ENCODE results near the gene CCSER1. TPM values are rescaled to one million over a fixed set of nuclear protein-coding genes. Genes with fewer than 3 reads are reported as not detected.

CCSER1 gene
- total RNA-seq, 1 experiment from 2014 or later, result 0.05 TPM

- H3K4me3 ChIP-seq (ENCODE audit: low read depth in 2 of 2, low read length in 2 of 2), result no peak overlapping the region
- intact Hi-C loops (cut with micrococcal nuclease; ENCODE audit: unreplicated experiment), result no loop called here
- no peaks in the 10 kb centered on the region for H3K36me3 ChIP-seq (ENCODE audit: control insufficient read depth, insufficient read depth, low read length)
- no peak overlapping the region for H3K27ac ChIP-seq (ENCODE audit: low read length)
- in situ Hi-C loops (cut with HindIII; ENCODE audit: low pct_unique_long_range_greater_than_20kb, low sequenced_read_pairs), result no loop called here
- H3K9me3 ChIP-seq (ENCODE audit: control insufficient read depth, insufficient read depth, low read depth, low read length), result no peaks in the 10 kb centered on the region
- POLR2A ChIA-PET, result no interaction called here
- no peak for ATAC-seq
- TF ChIP-seq SIN3A (IDR thresholded peaks at IDR 0.05; ENCODE audit: borderline replicate concordance, insufficient read depth, low read depth, low read length) (no peak), REST (IDR thresholded peaks at IDR 0.05; ENCODE audit: insufficient read depth in 1 of 2, low read depth in 2 of 2, low read length in 1 of 2) (no peak), CTCF (IDR thresholded peaks at IDR 0.05) (no peak), TCF7L2 (IDR thresholded peaks at IDR 0.05; ENCODE audit: low read depth, low read length) (no peak), POLR2AphosphoS5 (IDR thresholded peaks at IDR 0.05; ENCODE audit: low read depth, low read length) (no peak)
- BruUV-seq (replicated peaks), result no TSS peak
- H3K27me3 ChIP-seq (ENCODE audit: control insufficient read depth, insufficient read depth, low read length), result no peaks in the 10 kb centered on the region
- DNase-seq (ENCODE audit: low read depth, low spot score), result no peak
- CTCF ChIA-PET, result no interaction called here
- no peaks in the 10 kb centered on the region for H3K4me1 ChIP-seq (ENCODE audit: control insufficient read depth, insufficient read depth, low read length)
Observed at GRCh38 chr4:91065117-91065516, 937.9 kb downstream of the CCSER1 start.

GRCh38 chr4:91070736-91071135 lies 943.5 kb downstream of the CCSER1 start:
- POLR2A ChIA-PET, result no interaction called here
- CTCF ChIA-PET, result no interaction called here
- intact Hi-C loops (cut with micrococcal nuclease; ENCODE audit: unreplicated experiment), result no loop called here
- BruUV-seq (replicated peaks), result no TSS peak
- H3K9me3 ChIP-seq (ENCODE audit: control insufficient read depth, insufficient read depth, low read depth, low read length), result no peaks in the 10 kb centered on the region
- DNase-seq (ENCODE audit: low read depth, low spot score) (no peak), ATAC-seq (no peak)
- no peaks in the 10 kb centered on the region for H3K4me1 ChIP-seq (ENCODE audit: control insufficient read depth, insufficient read depth, low read length)
- no peak overlapping the region for H3K4me3 ChIP-seq (ENCODE audit: low read depth in 2 of 2, low read length in 2 of 2)
- no peaks in the 10 kb centered on the region for H3K27me3 ChIP-seq (ENCODE audit: control insufficient read depth, insufficient read depth, low read length)
- H3K27ac ChIP-seq (ENCODE audit: low read length), result no peak overlapping the region
- H3K36me3 ChIP-seq (ENCODE audit: control insufficient read depth, insufficient read depth, low read length), result no peaks in the 10 kb centered on the region; the same call in 1 of the 2 replicates
- in situ Hi-C loops (cut with HindIII; ENCODE audit: low pct_unique_long_range_greater_than_20kb, low sequenced_read_pairs), result no loop called here
- no peak for TF ChIP-seq POLR2AphosphoS5 (IDR thresholded peaks at IDR 0.05; ENCODE audit: low read depth, low read length)
- TF ChIP-seq CTCF (IDR thresholded peaks at IDR 0.05), result no peak
- no peak for TF ChIP-seq SIN3A (IDR thresholded peaks at IDR 0.05; ENCODE audit: borderline replicate concordance, insufficient read depth, low read depth, low read length)
- TF ChIP-seq REST (IDR thresholded peaks at IDR 0.05; ENCODE audit: insufficient read depth in 1 of 2, low read depth in 2 of 2, low read length in 1 of 2), result no peak
- TF ChIP-seq TCF7L2 (IDR thresholded peaks at IDR 0.05; ENCODE audit: low read depth, low read length), result no peak
